Common myeloid progenitor, CD34-positive (primary cell): ENCODE measurements around the gene GNB1L.

Experiments used
- CTCF ChIA-PET: fragments of 350-600 bp; sonication (Branson Sonifier 250); formaldehyde crosslinking; loops from one replicate; lab custom pipeline; 2021; ENCODE audit warnings: antibody characterized with exemption; lab: Charles Lee
- POLR2A ChIA-PET: fragments of 350-600 bp; sonication (Branson Sonifier 250); formaldehyde crosslinking; loops from one replicate; lab custom pipeline; 2021; ENCODE audit warnings: antibody characterized with exemption; lab: Charles Lee
- DNase-seq, 3 donors: peaks; one replicate each; pipeline versions ENCODE4 v3.0.0 to v3.0.0-alpha.2; 2013
- H3K27ac ChIP-seq, 2 experiments: 1 replicate in 1 of 2; 2 replicates in 1 of 2; pipeline ENCODE4 v1.7.0; 2013; ENCODE audit warnings: inconsistent platforms in 2 of 2, low read length in 2 of 2, mild to moderate bottlenecking in 2 of 2, low read depth in 1 of 2, moderate library complexity in 1 of 2; ENCODE audit not compliant: severe bottlenecking in 2 of 2, insufficient read depth in 1 of 2, poor library complexity in 1 of 2
- H3K27me3 ChIP-seq, 5 experiments: replicated peaks in 2 of 5; 1 replicate in 3 of 5; 2 replicates in 2 of 5; pipeline versions ENCODE4 v1.6.1 to v1.7.0; 2013; ENCODE audit warnings: low read length in 4 of 5, mild to moderate bottlenecking in 2 of 5, moderate library complexity in 2 of 5, inconsistent platforms in 1 of 5; ENCODE audit not compliant: insufficient read depth in 5 of 5, control insufficient read depth in 4 of 5
- H3K36me3 ChIP-seq, 4 experiments: 1 replicate in 2 of 4; 2 replicates in 2 of 4; pipeline versions ENCODE4 v1.6.1 to v1.7.0; 2013; ENCODE audit warnings: low read length in 3 of 4, control low read depth in 1 of 4, mild to moderate bottlenecking in 1 of 4; ENCODE audit not compliant: control insufficient read depth in 4 of 4, insufficient read depth in 4 of 4
- H3K4me1 ChIP-seq, 4 experiments: 1 replicate in 3 of 4; 2 replicates in 1 of 4; pipeline versions ENCODE4 v1.6.1 to v1.7.1; 2013; ENCODE audit warnings: low read length in 3 of 4, mild to moderate bottlenecking in 3 of 4, control low read depth in 1 of 4, inconsistent platforms in 1 of 4, moderate library complexity in 1 of 4; ENCODE audit not compliant: control insufficient read depth in 4 of 4, insufficient read depth in 4 of 4; ENCODE audit errors: control extremely low read depth in 1 of 4
- H3K4me3 ChIP-seq, 7 experiments: 1 replicate in 4 of 7; 2 replicates in 3 of 7; pipeline versions ENCODE4 v1.5.1 to v1.7.0; 2013; ENCODE audit warnings: mild to moderate bottlenecking in 7 of 7, low read length in 6 of 7, moderate library complexity in 6 of 7, inconsistent platforms in 2 of 7, low read depth in 2 of 7, control low read depth in 1 of 7; ENCODE audit not compliant: insufficient read depth in 4 of 7, control insufficient read depth in 1 of 7; ENCODE audit errors: extremely low read depth in 1 of 7
- H3K9me3 ChIP-seq, 5 experiments: 1 replicate in 4 of 5; 2 replicates in 1 of 5; pipeline versions ENCODE4 v1.6.1 to v1.7.1; 2013; ENCODE audit warnings: low read length in 4 of 5, mild to moderate bottlenecking in 2 of 5, inconsistent platforms in 1 of 5, low read depth in 1 of 5, moderate library complexity in 1 of 5; ENCODE audit not compliant: control insufficient read depth in 4 of 5, insufficient read depth in 2 of 5; ENCODE audit errors: control extremely low read depth in 1 of 5
- WGBS: methylation state at CpG from one replicate; pipeline ENCODE4 v1.1.5; 2013; ENCODE audit not compliant: insufficient coverage; 5-methylcytosine and 5-hydroxymethylcytosine counted together

The GNB1L gene

DNA sequence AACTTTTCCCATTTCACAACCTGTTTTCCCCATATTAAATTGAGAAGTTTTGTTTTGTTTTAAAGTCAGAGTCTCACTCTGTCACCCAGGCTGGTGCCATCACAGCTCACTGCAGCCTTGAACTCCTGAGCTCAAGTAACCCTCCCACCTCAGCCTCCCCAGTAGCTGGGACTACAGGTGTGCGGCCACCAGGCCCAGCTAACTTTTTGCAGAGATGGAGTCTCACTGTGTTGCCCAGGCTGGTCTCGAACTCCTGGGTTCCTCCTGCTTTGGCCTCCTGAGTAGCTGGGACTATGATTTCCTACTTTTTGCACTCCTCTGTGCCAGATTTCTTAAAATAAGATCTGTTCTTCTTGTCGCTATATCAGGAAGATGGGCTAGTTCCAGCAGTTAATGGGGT lies 44.9 kb downstream of the GNB1L start:
- Histone ChIP-seq H3K27ac (no peak overlapping the region), H3K9me3 (no peaks in the 10 kb centered on the region), H3K27me3 (no peaks in the 10 kb centered on the region), H3K4me1 (no peaks in the 10 kb centered on the region), H3K36me3 (peaks cover 0 to 11% (median under 1%) of the 10 kb centered on the region in 4 experiments), H3K4me3 (no peak overlapping the region)
- CTCF ChIA-PET, result interaction anchor here (1.6 kb wide), 1 partner anchor 91 kb away, joined by 3 read pairs; no protein-coding TSS in a partner anchor
- 94% methylated on average over 2 of the region's 3 CpGs for WGBS
- no peak for DNase-seq
- POLR2A ChIA-PET, result no interaction called here

DNA sequence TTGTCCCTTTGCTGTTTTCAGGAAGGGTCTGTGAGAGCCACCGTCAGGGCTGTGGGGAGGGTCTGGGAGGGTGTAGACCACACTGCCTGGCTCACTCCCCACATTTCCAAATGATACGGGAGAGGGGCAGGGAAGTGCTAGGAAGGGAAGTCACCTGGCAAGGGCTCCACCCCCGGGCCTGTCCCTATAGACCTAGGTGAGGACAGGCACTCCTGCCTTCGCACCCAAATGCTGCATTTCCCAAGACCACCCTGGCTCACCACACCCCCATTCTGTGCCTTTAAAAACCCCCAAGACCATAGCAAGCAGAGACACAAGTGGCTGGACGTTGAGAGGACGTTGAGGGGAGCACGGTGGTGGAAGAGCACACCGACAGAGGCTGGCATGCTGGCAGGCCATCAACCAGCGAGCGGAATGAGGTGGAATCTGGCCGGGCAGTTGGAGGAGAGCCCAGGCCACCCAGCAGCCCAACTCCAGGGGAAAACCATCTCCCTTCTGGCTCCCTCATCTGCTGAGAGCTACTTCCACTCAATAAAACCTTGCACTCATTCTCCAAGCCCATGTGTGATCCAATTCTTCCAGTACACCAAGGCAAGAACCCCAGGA lies 45.7 kb downstream of the GNB1L start:
- Histone ChIP-seq H3K36me3 (peaks cover 0 to 11% (median under 1%) of the 10 kb centered on the region in 4 experiments), H3K9me3 (no peaks in the 10 kb centered on the region), H3K27ac (no peak overlapping the region), H3K4me1 (no peaks in the 10 kb centered on the region), H3K4me3 (no peak overlapping the region), H3K27me3 (no peaks in the 10 kb centered on the region)
- WGBS, result 92% methylated on average over 8 of the region's 11 CpGs
- no peak for DNase-seq
- POLR2A ChIA-PET, result no interaction called here
- CTCF ChIA-PET, result interaction anchor here (1.3 to 1.6 kb wide), 2 partner anchors 17 to 92 kb away, joined by 3 read pairs; no protein-coding TSS in a partner anchor

DNA sequence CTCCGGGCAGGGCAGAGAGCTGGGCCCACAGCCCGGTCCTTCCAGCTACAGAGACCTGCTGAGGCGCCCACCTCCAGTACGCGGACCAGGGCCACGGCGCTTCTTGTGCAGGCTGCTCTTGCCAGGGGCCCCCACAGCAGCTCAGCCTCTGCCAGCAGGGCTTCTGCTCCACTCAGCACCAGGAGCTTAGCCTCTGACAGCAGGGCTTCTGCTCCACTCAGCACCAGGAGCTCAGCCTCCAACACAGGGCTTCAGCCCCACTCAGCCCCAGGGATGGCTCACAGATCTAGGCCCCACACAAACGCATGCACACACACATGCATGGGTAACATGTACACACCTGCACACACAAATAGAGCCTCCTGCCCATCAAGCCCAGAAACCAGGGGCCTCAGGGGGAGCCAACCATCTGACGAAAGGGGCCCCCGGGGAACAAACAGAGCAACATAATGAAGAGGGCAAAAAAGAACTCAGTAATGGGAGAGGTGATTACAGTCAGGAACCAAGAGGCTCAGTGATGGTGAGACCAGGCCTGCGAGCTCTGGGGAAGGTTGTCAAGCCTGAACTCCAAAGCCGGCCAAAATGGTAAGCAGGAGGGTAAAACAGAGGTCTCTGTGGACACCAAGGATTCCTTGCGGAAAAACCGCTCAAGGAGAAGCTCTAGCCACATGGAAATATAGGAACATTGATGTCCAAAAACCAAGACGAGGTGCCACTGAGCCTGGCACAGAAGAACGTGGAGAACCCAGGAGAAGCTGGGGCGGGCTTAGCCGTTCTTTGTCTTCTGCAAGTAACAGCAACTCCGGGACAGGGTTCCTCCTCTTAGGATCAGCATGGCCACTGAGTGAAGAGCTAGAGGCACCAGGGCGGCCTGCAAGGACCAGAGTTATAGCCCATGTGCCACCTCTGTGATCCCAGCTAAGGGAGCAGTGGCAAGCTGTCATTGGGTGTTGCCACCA lies 46.5 kb downstream of the GNB1L start:
- Histone ChIP-seq H3K27me3 (no peaks in the 10 kb centered on the region), H3K9me3 (no peaks in the 10 kb centered on the region), H3K27ac (no peak overlapping the region), H3K4me3 (no peak overlapping the region), H3K4me1 (no peaks in the 10 kb centered on the region), H3K36me3 (peaks cover 0 to 11% (median under 1%) of the 10 kb centered on the region in 4 experiments)
- ChIA-PET POLR2A (no interaction called here), CTCF (interaction anchor here (1.3 to 1.6 kb wide), 3 partner anchors 17 to 93 kb away, joined by 3 to 4 read pairs (median 3); no protein-coding TSS in a partner anchor)
- 98% methylated on average over 16 of the region's 20 CpGs for WGBS
- DNase-seq, result no peak

DNA sequence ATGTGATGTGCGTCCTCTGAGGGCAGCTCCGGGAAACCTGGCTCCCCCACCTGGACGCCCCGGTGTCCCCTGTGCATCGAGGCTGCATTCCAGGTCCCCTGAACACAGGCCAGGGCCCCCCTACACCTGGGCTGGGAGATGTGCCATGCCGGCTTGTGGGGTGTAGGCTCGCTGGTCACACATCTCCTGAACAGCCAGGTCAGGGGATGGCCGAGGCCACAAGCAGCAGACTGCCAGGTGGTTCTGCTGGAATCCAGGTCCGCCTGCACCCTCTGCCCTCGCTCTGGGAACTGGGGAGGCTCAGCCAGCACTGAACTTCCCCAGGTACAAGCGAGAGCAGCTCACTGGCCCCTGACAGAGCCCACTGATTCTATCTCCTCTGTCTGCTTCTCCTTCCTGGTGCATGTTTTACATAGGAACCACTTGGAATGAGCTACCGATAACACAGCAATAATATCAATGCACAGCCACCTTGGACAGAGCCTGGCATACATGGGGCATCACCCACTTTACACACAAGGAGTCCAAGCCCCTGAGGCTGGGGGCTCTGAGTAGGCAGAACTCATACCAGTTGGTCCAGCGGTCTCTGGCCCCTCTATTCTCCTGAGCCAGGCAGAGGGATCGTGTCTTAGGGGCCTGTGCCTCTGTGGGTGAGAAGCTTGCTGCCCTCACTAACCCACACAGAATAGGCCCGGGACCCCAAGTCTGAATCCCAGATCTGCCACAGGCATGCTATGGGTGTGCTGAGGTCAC lies 47.3 kb downstream of the GNB1L start:
- Histone ChIP-seq H3K4me3 (no peak overlapping the region), H3K27ac (no peak overlapping the region), H3K27me3 (no peaks in the 10 kb centered on the region), H3K36me3 (peaks cover 0 to 8% (median 1%) of the 10 kb centered on the region in 4 experiments), H3K4me1 (no peaks in the 10 kb centered on the region), H3K9me3 (no peaks in the 10 kb centered on the region)
- ChIA-PET CTCF (interaction anchor here (1.3 kb wide), 2 partner anchors 18 to 37 kb away, joined by 3 to 4 read pairs; no protein-coding TSS in a partner anchor), POLR2A (no interaction called here)
- WGBS, result 97% methylated on average over 12 of the region's 15 CpGs
- DNase-seq, result no peak

- Histone ChIP-seq H3K27ac (no peak overlapping the region), H3K9me3 (no peaks in the 10 kb centered on the region), H3K36me3 (peaks cover 0 to 11% (median under 1%) of the 10 kb centered on the region in 4 experiments), H3K4me1 (no peaks in the 10 kb centered on the region), H3K27me3 (no peaks in the 10 kb centered on the region), H3K4me3 (no peak overlapping the region)
- DNase-seq, result no peak
- WGBS, result 92% methylated on average over 38 of the region's 38 CpGs
- POLR2A ChIA-PET, result no interaction called here
- CTCF ChIA-PET, result interaction anchor here (1.3 kb wide), 1 partner anchor 38 kb away, joined by 4 read pairs; no protein-coding TSS in a partner anchor
Observed at GRCh38 chr22:19806213-19807160, 48.2 kb downstream of the GNB1L start.

DNA sequence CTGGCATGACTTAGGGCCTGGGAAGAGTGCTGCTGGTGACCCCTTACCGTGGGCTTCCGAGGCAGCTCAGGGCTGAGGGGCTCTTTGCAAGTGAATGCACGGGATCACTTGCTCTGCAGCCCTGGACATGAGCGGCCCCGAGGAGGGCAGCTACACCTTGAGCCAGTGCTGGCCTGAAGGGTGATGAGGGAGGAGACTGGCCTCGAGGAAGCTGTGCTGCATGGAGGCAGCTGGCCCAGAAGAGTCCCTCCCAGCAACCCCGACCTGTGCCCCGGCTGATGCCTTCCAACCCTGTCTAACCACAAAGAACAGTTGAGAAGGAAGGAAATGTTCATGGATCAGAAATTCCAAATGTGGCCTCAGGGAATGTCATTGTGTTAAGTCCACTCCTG lies 48.9 kb downstream of the GNB1L start:
- WGBS, result 93% methylated on average over 7 of the region's 8 CpGs
- peaks cover 0 to 11% (median under 1%) of the 10 kb centered on the region in 4 experiments for H3K36me3 ChIP-seq
- ChIA-PET POLR2A (no interaction called here), CTCF (no interaction called here)
- no peak overlapping the region for H3K27ac ChIP-seq
- H3K27me3 ChIP-seq, result no peaks in the 10 kb centered on the region
- H3K4me3 ChIP-seq, result no peak overlapping the region
- H3K9me3 ChIP-seq, result no peaks in the 10 kb centered on the region
- H3K4me1 ChIP-seq, result no peaks in the 10 kb centered on the region
- no peak for DNase-seq
